SU-DHL-6 (cell line): ENCODE data around the gene TTLL1.

ENCODE experiments used
- H2AFZ ChIP-seq: fragments of 200-600 bp; sonication (generic); 2 replicates; pipeline ENCODE4 v1.6.1; 2014; ENCODE audit warnings: low read depth, mild to moderate bottlenecking, moderate library complexity, mixed read lengths, antibody characterized with exemption, low read length; ENCODE audit not compliant: severe bottlenecking
- H3F3A ChIP-seq: fragments of 200-600 bp; shearing (Covaris generic); 2 replicates; pipeline ENCODE4 v1.6.0; 2016; ENCODE audit warnings: antibody characterized with exemption, mild to moderate bottlenecking; ENCODE audit not compliant: insufficient read depth
- H3K27ac ChIP-seq: fragments of 200-600 bp; sonication (generic); 2 replicates; pipeline ENCODE4 v1.5.1; 2016; ENCODE audit warnings: low read depth, mild to moderate bottlenecking, low read length, moderate library complexity, mixed read lengths
- H3K27me3 ChIP-seq: fragments of 200-600 bp; sonication (generic), shearing (Covaris generic); 2 replicates; pipeline ENCODE4 v1.6.0; 2014; ENCODE audit warnings: mild to moderate bottlenecking, low read length
- H3K36me3 ChIP-seq: fragments of 200-600 bp; sonication (generic); 2 replicates; pipeline ENCODE4 v1.6.1; 2014; ENCODE audit warnings: mild to moderate bottlenecking, low read length, mixed read lengths
- H3K4me2 ChIP-seq: fragments of 300-600, 200-600 bp; shearing (Covaris generic), sonication (generic); 2 replicates; pipeline ENCODE4 v1.6.0; 2014; ENCODE audit warnings: low read length, low read depth, mild to moderate bottlenecking; ENCODE audit not compliant: poor library complexity, severe bottlenecking
- H3K4me3 ChIP-seq: fragments of 200-600 bp; sonication (generic); 2 replicates; pipeline ENCODE4 v1.5.1; 2014; ENCODE audit warnings: antibody characterized with exemption, low read length, mild to moderate bottlenecking, mixed read lengths; ENCODE audit not compliant: insufficient read depth, poor library complexity, severe bottlenecking
- H3K79me2 ChIP-seq: fragments of 200-600 bp; sonication (generic); 2 replicates; pipeline ENCODE4 v1.6.1; 2014; ENCODE audit warnings: mild to moderate bottlenecking, low read length, moderate library complexity; ENCODE audit not compliant: insufficient read depth
- H3K9ac ChIP-seq: fragments of 200-600 bp; sonication (generic); 2 replicates; pipeline ENCODE4 v1.7.0; 2014; ENCODE audit warnings: mild to moderate bottlenecking, low read length
- H3K9me2 ChIP-seq: fragments of 200-600 bp; sonication (generic); replicated peaks from 2 replicates; pipeline ENCODE4 v1.6.1; 2014; ENCODE audit warnings: low read length; ENCODE audit not compliant: insufficient read depth
- H3K9me3 ChIP-seq: fragments of 200-600 bp; sonication (generic); 2 replicates; pipeline ENCODE4 v1.6.1; 2014; ENCODE audit warnings: low read length, mixed read lengths; ENCODE audit not compliant: insufficient read depth
- H4K20me1 ChIP-seq: fragments of 200-600 bp; sonication (generic); 2 replicates; pipeline ENCODE4 v1.6.1; 2014; ENCODE audit warnings: low read depth, mild to moderate bottlenecking, antibody characterized with exemption, low read length, moderate library complexity, mixed read lengths
- CTCF ChIP-seq: fragments of 200-600 bp; sonication (generic); IDR thresholded peaks from one replicate; pipeline ENCODE4 v1.5.1; 2017; ENCODE audit warnings: antibody characterized with exemption, mild to moderate bottlenecking, low read length, moderate library complexity; ENCODE audit not compliant: insufficient read depth, poor library complexity, severe bottlenecking
- EZH2phosphoT487 ChIP-seq: fragments of 200-600 bp; sonication (generic), shearing (Covaris generic); conservative IDR thresholded peaks from 2 replicates; pipeline ENCODE4 v1.6.1; 2018; ENCODE audit warnings: mild to moderate bottlenecking, antibody characterized with exemption, low read length, moderate library complexity, mixed read lengths

The TTLL1 gene

DNA sequence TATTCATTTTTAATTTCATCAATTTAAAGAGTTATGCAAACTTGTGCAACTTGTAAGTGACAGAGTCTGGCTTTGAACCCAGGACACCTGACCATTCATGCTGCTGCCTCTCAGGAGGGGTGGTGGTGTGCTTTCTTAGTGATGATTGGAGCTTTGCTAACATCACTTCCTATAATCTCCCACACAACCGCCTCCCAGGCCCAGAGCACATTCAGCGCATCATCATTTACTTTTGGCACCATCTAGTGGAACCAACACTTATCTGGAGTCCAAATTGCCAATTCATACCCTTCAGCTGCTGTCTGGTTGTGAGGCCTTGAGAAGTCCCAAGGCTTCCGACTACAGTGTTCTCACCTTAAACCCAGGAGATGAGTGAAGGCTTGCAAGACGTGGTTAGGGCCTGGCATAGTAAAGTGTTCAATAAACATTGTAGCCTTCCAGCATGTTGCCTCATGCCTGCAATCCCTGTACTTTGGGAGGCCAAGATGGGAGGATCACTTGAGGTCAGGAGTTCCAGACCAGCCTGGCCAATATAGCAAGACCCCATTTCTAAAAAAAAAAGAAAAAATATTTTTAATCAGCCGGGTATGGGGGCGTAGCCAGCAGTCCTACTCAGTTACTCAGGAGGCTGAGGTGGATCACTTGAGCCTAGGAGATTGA is 1.1 kb upstream of the TTLL1 start:
- Histone ChIP-seq H3K36me3 (no peaks in the 10 kb centered on the region), H3K4me3 (no peak overlapping the region), H3F3A (peaks cover 11% of the 10 kb centered on the region; the same call in 1 of the 2 replicates), H3K27ac (no peak overlapping the region), H3K27me3 (no peaks in the 10 kb centered on the region), H3K9me3 (no peaks in the 10 kb centered on the region), H3K9ac (no peak overlapping the region), H4K20me1 (no peaks in the 10 kb centered on the region), H3K9me2 (no peaks in the 10 kb centered on the region), H3K79me2 (no peaks in the 10 kb centered on the region), H2AFZ (peak overlapping the region; percentile 48), H3K4me2 (no peak overlapping the region)
- TF ChIP-seq CTCF (no peak), EZH2phosphoT487 (no peak)

- Histone ChIP-seq H3K9ac (peak overlapping the region; percentile 64), H3K27ac (peak overlapping the region; percentile 17), H3K4me2 (peak overlapping the region; percentile 96), H2AFZ (peak overlapping the region; percentile 97), H3K9me2 (no peaks in the 10 kb centered on the region), H3K79me2 (no peaks in the 10 kb centered on the region), H3K27me3 (no peaks in the 10 kb centered on the region), H3F3A (peaks cover 11% of the 10 kb centered on the region; the same call in 1 of the 2 replicates), H4K20me1 (no peaks in the 10 kb centered on the region), H3K4me3 (peak overlapping the region; percentile 61), H3K9me3 (no peaks in the 10 kb centered on the region), H3K36me3 (no peaks in the 10 kb centered on the region)
- no peak for TF ChIP-seq CTCF
Measured at GRCh38 chr22:43088627-43088983, 586 bp downstream of the TTLL1 start.

DNA sequence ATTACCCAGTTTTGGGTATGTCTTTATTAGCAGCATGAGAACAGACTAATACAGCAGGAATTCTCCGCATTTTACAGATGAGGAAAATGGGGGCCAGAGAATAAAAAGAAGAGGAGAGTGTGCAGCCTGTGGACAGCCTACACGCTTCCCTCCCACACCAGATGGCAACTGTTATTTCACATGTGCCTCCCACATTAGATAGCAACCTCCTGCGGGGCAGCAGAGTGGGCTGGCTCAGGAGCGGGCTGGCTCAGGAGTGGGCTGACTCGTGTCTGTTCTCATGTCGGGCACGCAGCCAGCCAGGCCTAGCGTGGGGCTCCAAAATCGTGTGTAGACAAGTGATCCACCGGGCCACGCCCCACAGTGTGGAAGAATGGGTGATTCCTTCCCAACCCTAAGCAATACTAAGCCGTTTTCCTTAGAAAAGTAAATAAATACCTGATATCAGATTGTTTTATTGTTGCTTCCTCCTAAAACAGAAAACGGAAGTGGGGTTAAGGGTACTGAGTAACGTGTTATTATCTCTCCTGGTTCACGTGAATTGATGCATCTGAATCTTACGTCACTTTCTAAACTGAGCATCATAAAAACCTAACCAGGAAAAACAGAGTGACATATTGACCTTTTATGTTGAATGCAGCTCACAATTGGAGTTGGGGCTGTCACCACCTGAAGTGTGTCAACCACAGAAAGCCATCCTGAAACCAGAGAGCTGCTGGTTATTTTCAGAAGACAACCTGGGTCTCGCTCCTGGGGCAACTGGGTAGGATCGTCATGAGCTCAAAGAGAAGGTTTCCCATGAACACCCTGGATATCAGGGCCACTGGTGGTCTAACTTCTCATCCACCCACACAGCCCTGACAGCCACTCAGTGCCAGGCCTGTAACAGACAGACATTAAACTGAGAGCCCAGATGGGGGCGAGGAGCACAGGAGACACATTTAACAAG is 3.3 kb downstream of the TTLL1 start:
- H3K4me3 ChIP-seq = no peak overlapping the region
- H4K20me1 ChIP-seq = no peaks in the 10 kb centered on the region
- H3K27me3 ChIP-seq = no peaks in the 10 kb centered on the region
- H3K9me2 ChIP-seq = no peaks in the 10 kb centered on the region
- H3K27ac ChIP-seq = no peak overlapping the region
- no peaks in the 10 kb centered on the region for H3K36me3 ChIP-seq
- no peak for TF ChIP-seq CTCF
- no peak for TF ChIP-seq EZH2phosphoT487
- H2AFZ ChIP-seq = no peak overlapping the region
- H3K4me2 ChIP-seq = no peak overlapping the region
- no peaks in the 10 kb centered on the region for H3K79me2 ChIP-seq
- H3K9ac ChIP-seq = no peak overlapping the region
- no peaks in the 10 kb centered on the region for H3K9me3 ChIP-seq
- H3F3A ChIP-seq = peaks cover 8% of the 10 kb centered on the region; the same call in 1 of the 2 replicates
